HPDE6-E6E7 (cell line): ENCODE measurements around the gene ELOVL1.
A peak's percentile ranks its signal among the peaks of the same experiment; 100 is the strongest.
"Not testable (repeated sequence)": the region's sequence is repeated elsewhere in the genome, so short reads cannot be mapped to it uniquely, and the experiment has no call there.

ENCODE experiments used
- DNase-seq: peaks from one replicate; pipeline ENCODE4 v3.0.0; 2011; ENCODE audit warnings: missing footprints; ENCODE audit errors: extremely low spot score

ELOVL1 gene

GRCh38 chr1:43382027-43382779, 14.4 kb upstream of the ELOVL1 start:
- DNase-seq: no peak

- DNase-seq: no peak
Measured at GRCh38 chr1:43381612-43382011, 13.8 kb upstream of the ELOVL1 start.

GRCh38 chr1:43379476-43379875, 11.7 kb upstream of the ELOVL1 start:
- no peak for DNase-seq

DNA sequence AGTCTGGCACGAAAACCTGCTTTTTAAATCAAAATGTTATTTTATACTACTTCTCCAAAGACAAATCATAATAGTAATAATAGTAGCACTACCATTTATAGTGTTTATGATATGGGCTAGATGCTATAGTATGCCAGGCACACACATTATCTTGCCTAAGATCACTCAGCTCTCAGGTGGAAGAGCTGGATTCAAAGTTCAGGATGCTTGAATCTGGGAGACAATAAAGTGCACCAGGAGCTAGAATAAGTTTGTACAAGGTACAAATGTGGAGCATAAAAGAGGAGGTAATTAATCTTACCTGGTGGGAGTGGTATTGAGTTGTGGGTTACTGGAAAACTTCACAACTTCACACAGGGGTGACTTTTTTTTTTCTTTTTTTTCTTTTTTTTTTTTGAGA, 10.0 kb upstream of the ELOVL1 start:
- no peak for DNase-seq

- no peak for DNase-seq
Measured at GRCh38 chr1:43376723-43377235, 9.0 kb upstream of the ELOVL1 start.

DNA sequence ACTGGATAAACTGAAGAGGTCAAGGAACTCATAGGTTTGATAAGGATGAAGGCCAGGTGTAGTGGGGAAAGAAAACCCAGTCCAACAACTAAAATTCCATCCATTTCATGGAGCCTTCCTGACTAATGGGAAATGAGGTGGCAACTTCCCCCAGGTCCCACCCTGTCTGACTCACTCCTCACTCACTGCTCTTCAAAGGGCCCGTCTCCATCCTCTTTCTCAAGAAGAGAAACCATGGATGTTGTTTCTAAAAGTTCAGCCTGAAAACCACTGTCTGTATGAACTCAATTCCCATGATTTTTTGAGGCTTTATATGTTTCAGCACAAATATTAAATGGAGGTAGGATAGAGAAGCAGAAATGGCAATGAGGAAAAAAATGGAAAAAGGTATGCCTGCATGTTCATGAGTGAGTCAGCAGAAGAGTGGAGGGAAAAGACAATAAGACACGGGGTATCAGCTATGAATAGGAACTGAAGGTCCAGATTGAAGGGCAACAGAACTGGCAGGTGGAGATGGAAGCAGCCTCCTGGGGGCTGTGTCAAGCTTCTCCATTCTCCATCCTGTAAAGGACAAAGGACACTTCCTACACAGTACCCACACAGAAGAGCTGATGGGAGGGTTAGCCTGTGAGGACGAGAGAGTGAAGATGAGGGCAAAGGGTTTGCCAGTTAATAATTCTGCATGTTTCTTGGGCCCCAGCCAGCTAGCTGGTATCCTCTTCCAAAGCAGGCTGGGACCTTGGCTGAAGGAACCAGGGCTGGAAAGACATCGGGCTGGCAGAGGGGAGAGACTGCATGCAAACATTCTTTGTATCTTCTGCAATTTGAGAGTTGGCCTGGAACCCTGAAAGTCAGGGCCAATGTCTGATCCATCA, 5.5 kb upstream of the ELOVL1 start:
- DNase-seq: peak; percentile 75

- no peak for DNase-seq
Measured at GRCh38 chr1:43372172-43372571, 4.4 kb upstream of the ELOVL1 start.

- no peak for DNase-seq
Measured at GRCh38 chr1:43370564-43370963, 2.8 kb upstream of the ELOVL1 start.

DNA sequence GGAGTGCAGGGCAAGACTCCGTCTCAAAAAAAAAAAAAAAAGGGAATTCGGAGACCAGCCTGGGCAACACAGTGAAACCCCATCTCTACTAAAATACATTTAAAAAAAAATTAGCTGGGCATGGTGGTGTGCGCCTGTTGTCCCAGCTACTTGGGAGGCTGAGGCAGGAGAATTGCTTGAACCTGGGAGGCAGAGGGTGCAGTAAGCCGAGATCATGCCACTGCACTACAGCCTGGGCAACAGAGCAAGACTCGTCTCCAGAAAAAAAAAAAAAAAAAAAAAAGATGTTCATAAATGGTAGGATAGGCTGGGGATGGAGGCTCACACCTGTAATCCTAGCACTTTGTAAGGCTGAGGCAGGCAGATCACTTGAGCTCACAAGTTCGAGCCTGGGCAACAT, 2.0 kb upstream of the ELOVL1 start:
- not testable (repeated sequence) for DNase-seq

DNA sequence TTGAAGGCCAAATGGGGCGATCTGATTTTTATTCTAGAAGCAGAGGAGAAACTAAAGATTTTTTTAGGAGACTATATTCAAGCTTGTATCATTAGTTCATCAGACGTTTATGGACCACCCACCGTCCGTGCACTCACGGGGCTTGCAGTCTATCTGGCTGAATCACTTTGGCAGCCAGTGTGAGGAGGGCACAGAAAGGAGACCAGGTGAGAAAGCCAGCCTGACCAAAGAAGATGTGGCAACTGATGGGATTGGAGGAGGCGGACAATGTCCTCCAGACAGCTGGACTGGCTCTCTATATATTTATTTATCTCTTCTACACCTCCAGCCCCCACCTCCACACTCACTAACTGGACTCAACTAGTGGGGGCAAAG, 822 bp upstream of the ELOVL1 start:
- no peak for DNase-seq

DNA sequence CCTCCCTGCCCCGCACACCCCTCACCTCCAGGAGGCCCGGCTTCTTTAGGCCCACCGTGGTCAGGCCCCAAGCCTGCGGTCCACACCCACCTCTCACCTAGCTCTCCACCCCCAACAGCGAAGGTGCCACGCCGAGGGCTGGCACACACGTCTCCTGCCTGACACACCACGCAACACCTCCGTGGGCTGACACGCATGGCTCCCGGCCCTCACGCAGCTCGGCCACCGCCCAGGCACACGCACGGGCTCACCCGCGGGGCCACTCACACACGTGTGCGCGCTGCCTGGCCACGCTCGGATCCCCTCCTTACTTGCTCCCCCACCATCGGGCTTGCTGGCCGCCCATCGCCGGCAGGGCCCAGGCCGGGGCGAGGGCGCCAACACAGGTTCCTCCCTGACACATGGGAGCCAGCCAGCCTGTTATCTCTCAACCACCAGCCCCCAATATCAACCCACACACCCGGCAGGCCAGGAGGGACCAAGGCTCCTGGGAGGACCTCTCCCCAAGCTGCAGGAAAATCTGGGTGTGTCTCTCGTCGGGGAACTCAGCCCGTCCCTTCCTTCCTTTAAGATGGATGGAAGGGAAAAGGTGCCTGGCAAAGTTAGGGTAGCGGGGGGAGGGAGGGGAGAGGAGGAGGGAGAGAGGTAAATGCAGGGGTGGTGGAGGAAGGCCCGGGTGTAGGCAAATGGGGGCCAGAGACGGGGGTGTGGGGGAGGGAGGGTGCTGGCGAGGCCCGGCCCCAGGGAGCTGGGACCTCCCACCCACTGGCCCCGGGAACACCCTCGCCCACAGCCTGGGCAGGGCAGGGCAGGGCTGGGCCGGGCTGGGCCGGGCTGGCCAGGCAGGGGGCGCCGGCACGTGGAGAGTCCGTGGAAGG, 546 bp downstream of the ELOVL1 start:
- DNase-seq: no peak

GRCh38 chr1:43366601-43367025, 1.2 kb downstream of the ELOVL1 start:
- DNase-seq: no peak

DNA sequence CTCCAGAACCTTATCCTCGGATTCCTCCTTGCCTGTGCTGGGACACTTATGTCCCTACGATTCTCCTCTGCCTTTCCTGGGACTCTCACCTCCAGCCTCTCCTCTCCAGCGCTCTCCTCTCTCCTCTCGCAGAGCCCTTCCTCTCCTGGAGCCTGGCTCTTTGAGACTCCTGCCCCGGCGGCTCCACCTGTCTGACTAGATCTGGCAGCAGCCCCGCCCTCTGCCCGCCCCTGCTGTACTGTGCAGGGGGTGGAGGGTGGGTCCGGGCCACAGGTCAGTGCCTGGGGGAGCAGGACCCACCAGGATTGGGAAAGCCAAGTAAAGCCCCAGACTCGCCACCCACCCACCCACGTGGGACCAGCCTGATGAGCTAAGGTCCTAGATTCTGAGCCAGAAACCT, 1.6 kb downstream of the ELOVL1 start:
- peak; percentile 86 for DNase-seq

GRCh38 chr1:43365678-43366077, 2.1 kb downstream of the ELOVL1 start:
- no peak for DNase-seq

- no peak for DNase-seq
Measured at GRCh38 chr1:43363935-43364525, 3.8 kb downstream of the ELOVL1 start.

- no peak for DNase-seq
Measured at GRCh38 chr1:43363283-43363934, 4.4 kb downstream of the ELOVL1 start.

GRCh38 chr1:43360616-43361015, 7.2 kb downstream of the ELOVL1 start:
- DNase-seq: no peak

DNA sequence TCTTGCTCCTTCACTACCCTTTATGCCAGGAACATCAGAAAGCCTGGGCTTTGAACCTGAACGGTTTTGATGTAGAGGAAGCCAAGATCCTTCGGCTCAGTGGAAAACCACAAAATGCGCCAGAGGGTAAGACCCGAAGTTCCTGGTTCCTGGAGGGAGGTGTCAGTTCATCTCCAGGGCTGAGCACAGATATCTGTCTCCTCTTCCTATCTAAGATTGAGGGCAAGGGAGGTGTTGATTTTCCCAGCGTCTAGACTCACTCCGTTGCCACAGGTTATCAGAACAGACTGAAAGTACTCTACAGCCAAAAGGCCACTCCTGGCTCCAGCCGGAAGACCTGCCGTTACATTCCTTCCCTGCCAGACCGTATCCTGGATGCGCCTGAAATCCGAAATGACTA, 8.1 kb downstream of the ELOVL1 start:
- no peak for DNase-seq

DNA sequence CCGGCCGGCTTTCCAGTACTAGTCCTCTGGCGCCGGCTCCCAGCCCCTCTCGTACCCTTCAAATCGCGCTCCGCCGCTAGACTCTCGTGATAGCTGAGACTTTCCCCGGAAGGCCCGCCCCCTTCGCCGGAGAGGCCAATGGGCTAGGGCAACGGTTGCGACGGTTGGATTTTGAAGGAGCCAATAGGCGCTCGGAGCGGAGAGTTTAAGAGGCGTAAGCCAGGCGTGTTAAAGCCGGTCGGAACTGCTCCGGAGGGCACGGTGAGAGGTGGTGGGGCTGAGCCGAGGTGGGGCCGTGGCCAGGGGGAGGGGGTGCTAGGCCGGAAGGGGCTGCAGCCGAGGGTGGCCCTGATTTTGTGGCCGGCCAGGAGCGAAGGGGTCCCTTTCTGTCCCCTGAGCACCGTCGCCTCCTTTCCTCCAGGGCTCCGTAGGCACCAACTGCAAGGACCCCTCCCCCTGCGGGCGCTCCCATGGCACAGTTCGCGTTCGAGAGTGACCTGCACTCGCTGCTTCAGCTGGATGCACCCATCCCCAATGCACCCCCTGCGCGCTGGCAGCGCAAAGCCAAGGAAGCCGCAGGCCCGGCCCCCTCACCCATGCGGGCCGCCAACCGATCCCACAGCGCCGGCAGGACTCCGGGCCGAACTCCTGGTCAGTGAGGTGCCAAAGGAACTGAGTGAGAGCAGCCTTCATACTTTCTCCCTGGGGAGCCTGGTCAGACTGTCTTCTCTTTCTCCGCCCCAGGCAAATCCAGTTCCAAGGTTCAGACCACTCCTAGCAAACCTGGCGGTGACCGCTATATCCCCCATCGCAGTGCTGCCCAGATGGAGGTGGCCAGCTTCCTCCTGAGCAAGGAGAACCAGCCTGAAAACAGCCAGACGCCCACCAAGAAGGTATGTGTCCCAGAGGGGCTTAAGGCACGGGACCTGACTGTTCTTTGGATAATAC, 8.8 kb downstream of the ELOVL1 start, which contains the start of gene CDC20:
Gene CDC20 (plus strand): TSS at position 236 of the 948 bp plus-strand sequence. CDS start 235 bp downstream, at position 471.
- peak; percentile 84 for DNase-seq
